ENCODE results near the gene HLCS. TPM values are rescaled to one million over a fixed set of nuclear protein-coding genes. Genes with fewer than 3 reads are reported as not detected.

Gene HLCS
- total RNA-seq, 1 donor from 2014 or later: 20.2 TPM

DNA sequence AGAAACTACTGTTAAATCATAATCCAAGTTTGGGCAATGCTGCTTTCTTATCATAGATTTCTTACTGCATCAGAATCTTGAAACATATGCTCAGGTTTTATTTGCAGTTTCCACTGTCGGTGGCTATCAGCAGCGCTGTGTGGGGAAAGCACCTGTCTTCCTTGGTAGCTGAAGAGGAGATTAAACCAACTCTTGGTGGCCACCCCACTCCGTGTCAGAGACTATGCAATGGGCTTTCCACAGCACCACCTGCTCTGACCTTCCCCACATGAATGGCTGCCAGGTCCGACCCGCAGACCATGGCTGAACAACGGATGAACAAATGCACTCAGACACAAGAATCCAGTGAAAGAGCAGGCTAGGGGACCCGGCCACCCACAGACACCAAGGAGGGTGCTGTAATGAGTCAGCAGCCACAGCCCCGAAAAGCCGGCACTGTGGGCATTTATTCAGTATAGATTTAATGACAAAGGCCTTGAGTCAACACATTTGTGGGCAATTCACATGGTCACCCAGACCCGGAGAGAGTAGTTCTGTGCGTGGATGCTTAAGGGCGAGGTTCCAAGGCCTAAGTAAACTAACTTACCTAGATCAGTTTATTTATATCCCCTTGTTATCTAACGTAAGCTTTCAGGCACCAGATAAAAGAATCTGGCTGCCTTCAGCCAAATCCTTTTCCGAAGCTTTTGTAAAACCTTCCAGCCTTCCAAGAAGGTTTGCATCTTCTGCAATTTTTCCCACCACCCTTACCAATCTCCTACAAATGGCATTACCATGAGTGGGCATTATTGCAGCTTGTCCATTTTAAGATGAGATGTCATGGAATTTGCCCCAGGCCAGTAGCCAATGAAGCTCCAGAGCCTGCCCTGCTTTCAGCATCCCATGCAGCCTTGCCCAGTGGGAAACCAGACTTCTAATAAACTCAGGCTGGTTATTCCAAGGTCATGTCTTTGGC is 82.7 kb downstream of the HLCS start:
- Mint-ChIP-seq H3K4me1 (no peaks in the 10 kb centered on the region), H3K9me3 (peaks cover 27% of the 10 kb centered on the region), H3K36me3 (peaks cover 39% of the 10 kb centered on the region), H3K27ac (no peak overlapping the region), H3K4me3 (no peak overlapping the region), H3K27me3 (ENCODE audit: low read depth) (no peaks in the 10 kb centered on the region)
- TF ChIP-seq, protein P1, sequence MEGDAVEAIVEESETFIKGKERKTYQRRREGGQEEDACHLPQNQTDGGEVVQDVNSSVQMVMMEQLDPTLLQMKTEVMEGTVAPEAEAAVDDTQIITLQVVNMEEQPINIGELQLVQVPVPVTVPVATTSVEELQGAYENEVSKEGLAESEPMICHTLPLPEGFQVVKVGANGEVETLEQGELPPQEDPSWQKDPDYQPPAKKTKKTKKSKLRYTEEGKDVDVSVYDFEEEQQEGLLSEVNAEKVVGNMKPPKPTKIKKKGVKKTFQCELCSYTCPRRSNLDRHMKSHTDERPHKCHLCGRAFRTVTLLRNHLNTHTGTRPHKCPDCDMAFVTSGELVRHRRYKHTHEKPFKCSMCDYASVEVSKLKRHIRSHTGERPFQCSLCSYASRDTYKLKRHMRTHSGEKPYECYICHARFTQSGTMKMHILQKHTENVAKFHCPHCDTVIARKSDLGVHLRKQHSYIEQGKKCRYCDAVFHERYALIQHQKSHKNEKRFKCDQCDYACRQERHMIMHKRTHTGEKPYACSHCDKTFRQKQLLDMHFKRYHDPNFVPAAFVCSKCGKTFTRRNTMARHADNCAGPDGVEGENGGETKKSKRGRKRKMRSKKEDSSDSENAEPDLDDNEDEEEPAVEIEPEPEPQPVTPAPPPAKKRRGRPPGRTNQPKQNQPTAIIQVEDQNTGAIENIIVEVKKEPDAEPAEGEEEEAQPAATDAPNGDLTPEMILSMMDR (IDR thresholded peaks at IDR 0.05; ENCODE audit: unreplicated experiment): no peak
- no peak for DNase-seq (ENCODE audit: low spot score in 2 of 2, unreplicated experiment in 2 of 2)

DNA sequence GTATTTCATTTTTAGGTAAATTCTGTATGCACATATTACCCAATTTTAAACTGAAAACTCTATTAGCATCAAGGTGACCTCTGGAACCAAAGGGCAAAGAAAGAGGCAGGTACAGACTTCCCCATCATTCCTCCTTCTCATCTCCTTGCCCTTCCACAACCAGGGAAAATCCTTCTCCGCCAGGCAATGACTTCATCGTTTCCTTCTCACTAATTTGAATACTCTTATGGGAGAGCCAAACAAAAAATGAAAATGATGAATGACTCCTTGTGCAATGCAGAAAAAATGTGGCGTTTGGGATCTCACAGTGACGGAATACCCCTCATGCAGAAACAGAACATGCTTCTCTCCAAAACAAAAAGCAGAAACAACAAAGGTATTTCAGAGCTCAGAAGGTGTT is 83.7 kb downstream of the HLCS start:
- peaks cover 38% of the 10 kb centered on the region for H3K9me3 Mint-ChIP-seq
- no peak overlapping the region for H3K27ac Mint-ChIP-seq

DNA sequence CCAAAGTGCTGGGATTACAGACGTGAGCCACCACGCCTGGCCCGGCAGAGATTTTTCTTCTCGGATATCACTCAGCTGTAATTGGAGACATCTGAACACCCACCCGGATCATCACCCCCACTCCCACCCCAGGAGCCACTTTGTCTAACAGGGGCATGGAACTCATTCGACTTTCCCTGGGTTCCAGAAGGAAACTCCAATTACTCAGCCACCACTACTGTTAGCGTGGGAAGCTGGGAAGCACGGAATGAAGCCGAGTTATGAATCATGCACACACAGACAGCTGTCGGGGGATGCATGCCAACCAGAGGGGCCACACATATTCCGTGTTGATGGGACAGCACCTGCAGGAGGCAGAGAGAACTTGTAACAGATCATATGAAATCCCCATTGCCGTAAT is 85.2 kb downstream of the HLCS start:
- DNase-seq (ENCODE audit: low spot score in 2 of 2, unreplicated experiment in 2 of 2): no peak
- TF ChIP-seq, protein P1 (IDR thresholded peaks at IDR 0.05; ENCODE audit: unreplicated experiment): no peak
- H3K27ac Mint-ChIP-seq: no peak overlapping the region
- H3K4me1 Mint-ChIP-seq: no peaks in the 10 kb centered on the region
- no peaks in the 10 kb centered on the region for H3K27me3 Mint-ChIP-seq (ENCODE audit: low read depth)
- peaks cover 58% of the 10 kb centered on the region for H3K36me3 Mint-ChIP-seq
- peaks cover 53% of the 10 kb centered on the region for H3K9me3 Mint-ChIP-seq
- H3K4me3 Mint-ChIP-seq: no peak overlapping the region

More for the DNA sequence above, 83.7 kb downstream of the HLCS start:
- H3K4me3 Mint-ChIP-seq: no peak overlapping the region
- no peaks in the 10 kb centered on the region for H3K4me1 Mint-ChIP-seq
- H3K36me3 Mint-ChIP-seq: peaks cover 47% of the 10 kb centered on the region
- H3K27me3 Mint-ChIP-seq (ENCODE audit: low read depth): no peaks in the 10 kb centered on the region
- TF ChIP-seq, protein P1 (IDR thresholded peaks at IDR 0.05; ENCODE audit: unreplicated experiment): no peak
- DNase-seq (ENCODE audit: low spot score in 2 of 2, unreplicated experiment in 2 of 2): no peak

DNA sequence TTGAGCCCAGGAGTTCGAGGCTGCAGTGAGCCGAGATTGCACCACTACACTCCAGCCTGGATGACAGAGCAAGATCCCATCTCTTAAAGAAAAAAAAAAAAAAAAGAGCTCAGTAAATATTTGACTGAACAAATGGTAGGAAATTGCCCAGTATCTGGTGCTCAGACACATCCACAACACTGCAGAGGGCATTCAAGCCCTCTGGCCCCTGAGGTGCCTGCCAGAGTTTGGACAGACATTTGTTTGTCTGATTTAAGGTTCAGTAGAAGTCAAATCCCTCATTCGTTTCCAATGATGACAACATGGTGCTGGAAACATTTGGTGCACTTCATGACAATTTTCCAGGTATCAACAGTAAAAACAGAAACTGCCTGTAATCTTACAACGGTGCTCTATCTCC is 86.6 kb downstream of the HLCS start:
- H3K27ac Mint-ChIP-seq: no peak overlapping the region
- no peaks in the 10 kb centered on the region for H3K4me1 Mint-ChIP-seq
- H3K36me3 Mint-ChIP-seq: peaks cover 54% of the 10 kb centered on the region
- no peak overlapping the region for H3K4me3 Mint-ChIP-seq
- peaks cover 54% of the 10 kb centered on the region for H3K9me3 Mint-ChIP-seq
- TF ChIP-seq, protein P1 (IDR thresholded peaks at IDR 0.05; ENCODE audit: unreplicated experiment): no peak
- no peaks in the 10 kb centered on the region for H3K27me3 Mint-ChIP-seq (ENCODE audit: low read depth)
- DNase-seq (ENCODE audit: low spot score in 2 of 2, unreplicated experiment in 2 of 2): no peak

DNA sequence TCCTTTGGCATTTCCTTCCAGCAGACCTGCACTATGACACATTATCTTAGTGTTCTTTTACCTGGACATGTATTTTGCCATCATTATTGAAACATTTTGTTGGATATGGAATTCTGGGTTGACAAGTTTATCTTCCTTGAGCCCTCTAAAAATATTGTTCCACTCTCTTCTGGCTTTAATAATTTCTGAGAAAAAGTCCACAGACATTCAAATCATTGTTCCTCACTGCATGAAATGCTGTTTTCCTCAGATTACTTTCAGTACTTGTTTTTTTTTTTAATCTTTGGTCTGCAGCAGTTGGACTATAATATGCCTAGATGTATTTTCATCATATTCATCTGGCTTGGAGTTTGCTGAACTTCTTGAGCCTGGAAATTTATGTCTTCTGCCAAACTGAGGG is 88.7 kb downstream of the HLCS start:
- TF ChIP-seq, protein P1 (IDR thresholded peaks at IDR 0.05; ENCODE audit: unreplicated experiment): no peak
- H3K27ac Mint-ChIP-seq: no peak overlapping the region
- DNase-seq (ENCODE audit: low spot score in 2 of 2, unreplicated experiment in 2 of 2): no peak
- H3K4me3 Mint-ChIP-seq: no peak overlapping the region
- no peaks in the 10 kb centered on the region for H3K4me1 Mint-ChIP-seq
- H3K9me3 Mint-ChIP-seq: peaks cover 38% of the 10 kb centered on the region
- H3K36me3 Mint-ChIP-seq: peaks cover 35% of the 10 kb centered on the region
- H3K27me3 Mint-ChIP-seq (ENCODE audit: low read depth): no peaks in the 10 kb centered on the region
